Fibroblast of lung (primary cell): ENCODE results near the gene AADACL4. TPM values are rescaled to one million over a fixed set of nuclear protein-coding genes. Genes with fewer than 3 reads are reported as not detected.

ENCODE experiments used
- DNase-seq, 2 donors: peaks; one replicate each; pipeline versions ENCODE4 v3.0.0 to v3.0.0-alpha.2; 2010; ENCODE audit warnings: low read depth in 2 of 2
- H2AFZ ChIP-seq: 2 replicates; pipeline ENCODE4 v1.5.1; 2012; ENCODE audit warnings: low read length, control low read depth, inconsistent platforms
- H3K27ac ChIP-seq: 2 replicates; pipeline ENCODE4 v1.5.1; 2011; ENCODE audit warnings: low read length, control low read depth; ENCODE audit not compliant: insufficient read depth
- H3K27me3 ChIP-seq: 2 replicates; pipeline ENCODE4 v1.5.1; 2011; ENCODE audit warnings: mild to moderate bottlenecking, low read length; ENCODE audit not compliant: control insufficient read depth, insufficient read depth
- H3K36me3 ChIP-seq: 2 replicates; pipeline ENCODE4 v1.5.1; 2011; ENCODE audit warnings: low read length; ENCODE audit not compliant: control insufficient read depth, insufficient read depth
- H3K4me1 ChIP-seq: 2 replicates; pipeline ENCODE4 v1.5.1; 2011; ENCODE audit warnings: low read length; ENCODE audit not compliant: control insufficient read depth, insufficient read depth; ENCODE audit errors: extremely low read depth
- H3K4me2 ChIP-seq: 2 replicates; pipeline ENCODE4 v1.5.1; 2011; ENCODE audit warnings: low read length, control low read depth; ENCODE audit not compliant: insufficient read depth; ENCODE audit errors: extremely low read depth
- H3K4me3 ChIP-seq, 4 experiments: fragments of 200-600 bp in 1 of 4; sonication (generic) in 1 of 4; replicated peaks in 1 of 4; 2 replicates each; pipeline ENCODE4 v1.5.1; 2011 to 2016; ENCODE audit warnings: low read length in 4 of 4, low read depth in 3 of 4, mild to moderate bottlenecking in 3 of 4, control low read depth in 2 of 4, inconsistent platforms in 1 of 4, mixed read lengths in 1 of 4; ENCODE audit not compliant: insufficient read depth in 1 of 4; ENCODE audit errors: control extremely low read depth in 1 of 4
- H3K79me2 ChIP-seq: 2 replicates; pipeline ENCODE4 v1.5.1; 2012; ENCODE audit warnings: mild to moderate bottlenecking, low read length, inconsistent platforms; ENCODE audit not compliant: control insufficient read depth, insufficient read depth
- H3K9ac ChIP-seq: 2 replicates; pipeline ENCODE4 v1.5.1; 2011; ENCODE audit warnings: mild to moderate bottlenecking, low read length, control low read depth; ENCODE audit not compliant: insufficient read depth
- H3K9me3 ChIP-seq: 2 replicates; pipeline ENCODE4 v1.5.1; 2012; ENCODE audit warnings: low read depth, low read length; ENCODE audit not compliant: control insufficient read depth, insufficient read depth
- H4K20me1 ChIP-seq: 2 replicates; pipeline ENCODE4 v1.5.1; 2011; ENCODE audit warnings: low read length; ENCODE audit not compliant: control insufficient read depth, insufficient read depth; ENCODE audit errors: extremely low read depth
- EZH2 ChIP-seq: IDR thresholded peaks from 2 replicates; pipeline ENCODE4 v1.5.1; 2012; ENCODE audit warnings: low read length, control low read depth, mild to moderate bottlenecking; ENCODE audit errors: missing control alignments
- polyA plus RNA-seq, 2 donors: library from polyadenylated mRNA; depleted of rRNA in 1 of 2; stranded (reverse) in 1 of 2; unstranded in 1 of 2; fragments of >200 nt; gene quantifications; 2 replicates each; pipeline ENCODE4 v1.2.1, GENCODE V29; 2011 to 2012; ENCODE audit warnings: missing spikeins in 1 of 2
- total RNA-seq: library from RNA; depleted of rRNA; stranded (reverse); fragments of >200 nt; gene quantifications from 2 replicates; pipeline ENCODE4 v1.2.1, GENCODE V29; 2014
- TF ChIP-seq, protein P1 (sequence below), 2 donors: IDR thresholded peaks in 1 of 2; conservative IDR thresholded peaks in 1 of 2; 1 replicate in 1 of 2; 2 replicates in 1 of 2; pipeline ENCODE4 v1.5.1; 2011 to 2012; ENCODE audit warnings: low read length in 2 of 2, control low read depth in 1 of 2, inconsistent platforms in 1 of 2, low read depth in 1 of 2, mild to moderate bottlenecking in 1 of 2

AADACL4 gene
- total and polyA plus RNA-seq, 2 donors (not counting 1 experiment from before 2014, with no cell fraction given), result not detected

DNA sequence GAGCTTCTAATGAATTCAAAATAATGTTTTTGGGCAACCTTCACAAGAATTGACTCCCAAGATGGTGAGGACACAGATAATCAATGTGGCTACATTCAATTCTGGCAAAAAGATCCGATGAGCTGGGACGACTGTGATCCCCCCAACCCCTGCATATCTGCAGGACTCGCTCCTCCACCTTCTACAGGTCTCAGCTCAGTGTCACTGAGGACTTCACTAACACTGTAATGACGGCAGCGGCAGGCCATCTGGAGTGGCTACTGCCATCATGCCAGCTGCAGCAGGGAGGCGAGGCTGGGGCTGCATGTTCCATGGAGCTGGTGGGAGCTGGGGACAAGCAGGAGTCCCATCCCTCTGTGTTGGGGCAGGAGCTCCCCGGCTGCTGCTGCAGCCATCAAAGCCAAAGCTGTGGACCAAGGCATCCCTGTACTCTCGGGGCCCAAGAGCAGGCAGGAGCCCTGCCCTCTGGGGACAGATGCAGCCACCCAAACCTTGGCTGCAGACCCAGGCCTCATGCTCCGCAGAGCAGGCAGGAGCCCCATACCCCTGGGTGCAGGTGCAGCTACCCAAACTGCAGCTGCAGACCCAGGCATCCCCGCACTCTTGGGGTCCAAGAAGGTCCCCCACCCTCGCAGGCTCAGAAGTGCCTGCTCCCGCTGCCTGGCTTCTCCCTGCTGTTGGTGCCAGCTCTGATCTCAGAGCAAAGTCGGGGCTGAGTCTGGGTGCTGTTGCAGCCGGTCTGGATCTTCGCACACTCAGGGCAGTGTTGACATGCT, 13.7 kb upstream of the AADACL4 start:
- Histone ChIP-seq H3K27ac (no peak overlapping the region), H3K27me3 (peaks cover 8% of the 10 kb centered on the region), H3K4me3 (no peak overlapping the region), H3K4me1 (no peaks in the 10 kb centered on the region), H3K9ac (no peak overlapping the region), H2AFZ (no peak overlapping the region), H3K4me2 (no peak overlapping the region), H3K79me2 (no peaks in the 10 kb centered on the region), H4K20me1 (no peaks in the 10 kb centered on the region), H3K9me3 (no peaks in the 10 kb centered on the region), H3K36me3 (no peaks in the 10 kb centered on the region)
- no peak for TF ChIP-seq EZH2
- TF ChIP-seq, protein P1, sequence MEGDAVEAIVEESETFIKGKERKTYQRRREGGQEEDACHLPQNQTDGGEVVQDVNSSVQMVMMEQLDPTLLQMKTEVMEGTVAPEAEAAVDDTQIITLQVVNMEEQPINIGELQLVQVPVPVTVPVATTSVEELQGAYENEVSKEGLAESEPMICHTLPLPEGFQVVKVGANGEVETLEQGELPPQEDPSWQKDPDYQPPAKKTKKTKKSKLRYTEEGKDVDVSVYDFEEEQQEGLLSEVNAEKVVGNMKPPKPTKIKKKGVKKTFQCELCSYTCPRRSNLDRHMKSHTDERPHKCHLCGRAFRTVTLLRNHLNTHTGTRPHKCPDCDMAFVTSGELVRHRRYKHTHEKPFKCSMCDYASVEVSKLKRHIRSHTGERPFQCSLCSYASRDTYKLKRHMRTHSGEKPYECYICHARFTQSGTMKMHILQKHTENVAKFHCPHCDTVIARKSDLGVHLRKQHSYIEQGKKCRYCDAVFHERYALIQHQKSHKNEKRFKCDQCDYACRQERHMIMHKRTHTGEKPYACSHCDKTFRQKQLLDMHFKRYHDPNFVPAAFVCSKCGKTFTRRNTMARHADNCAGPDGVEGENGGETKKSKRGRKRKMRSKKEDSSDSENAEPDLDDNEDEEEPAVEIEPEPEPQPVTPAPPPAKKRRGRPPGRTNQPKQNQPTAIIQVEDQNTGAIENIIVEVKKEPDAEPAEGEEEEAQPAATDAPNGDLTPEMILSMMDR (conservative IDR thresholded peaks at IDR 0.05 in 1 of 2, IDR thresholded peaks at IDR 0.05 in 1 of 2; ENCODE audit: low read depth in 1 of 2, low read length in 2 of 2), result no peak
- DNase-seq, result no peak

DNA sequence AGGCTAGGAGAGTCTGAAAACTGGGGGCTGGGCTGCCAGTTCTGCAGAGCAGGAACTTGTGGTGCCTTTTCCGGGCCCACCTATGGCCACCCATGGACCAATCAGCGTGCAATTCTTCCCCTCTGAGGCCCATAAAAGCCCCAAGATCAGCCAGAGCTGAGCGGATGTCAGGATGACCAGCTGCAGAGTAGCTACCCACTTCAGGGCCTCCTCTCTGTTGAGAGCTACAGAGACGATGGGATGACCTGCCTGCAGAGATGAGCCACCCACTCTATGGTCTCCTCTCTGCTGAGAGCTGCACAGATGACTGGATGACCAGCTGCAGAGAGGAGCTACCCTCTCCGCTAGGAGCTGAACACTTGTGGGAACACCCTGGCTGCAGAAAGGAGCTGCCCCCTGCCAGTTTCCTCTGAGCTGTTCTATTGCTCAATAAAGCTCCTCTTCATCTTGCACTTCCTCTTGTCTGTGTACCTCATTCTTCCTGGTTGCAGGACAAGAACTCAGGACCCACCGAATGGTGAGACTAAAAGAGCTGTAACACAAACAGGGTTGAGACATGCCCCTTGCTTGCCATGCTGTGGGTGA, 12.8 kb upstream of the AADACL4 start:
- no peak overlapping the region for H3K9ac ChIP-seq
- no peak for DNase-seq
- H3K9me3 ChIP-seq, result no peaks in the 10 kb centered on the region
- H3K27ac ChIP-seq, result no peak overlapping the region
- H4K20me1 ChIP-seq, result no peaks in the 10 kb centered on the region
- no peak overlapping the region for H2AFZ ChIP-seq
- no peak overlapping the region for H3K4me3 ChIP-seq
- H3K36me3 ChIP-seq, result no peaks in the 10 kb centered on the region
- H3K4me1 ChIP-seq, result no peaks in the 10 kb centered on the region
- H3K4me2 ChIP-seq, result no peak overlapping the region
- H3K79me2 ChIP-seq, result no peaks in the 10 kb centered on the region
- no peak for TF ChIP-seq EZH2
- TF ChIP-seq, protein P1 (conservative IDR thresholded peaks at IDR 0.05 in 1 of 2, IDR thresholded peaks at IDR 0.05 in 1 of 2; ENCODE audit: low read depth in 1 of 2, low read length in 2 of 2), result no peak
- peaks cover 8% of the 10 kb centered on the region for H3K27me3 ChIP-seq

DNA sequence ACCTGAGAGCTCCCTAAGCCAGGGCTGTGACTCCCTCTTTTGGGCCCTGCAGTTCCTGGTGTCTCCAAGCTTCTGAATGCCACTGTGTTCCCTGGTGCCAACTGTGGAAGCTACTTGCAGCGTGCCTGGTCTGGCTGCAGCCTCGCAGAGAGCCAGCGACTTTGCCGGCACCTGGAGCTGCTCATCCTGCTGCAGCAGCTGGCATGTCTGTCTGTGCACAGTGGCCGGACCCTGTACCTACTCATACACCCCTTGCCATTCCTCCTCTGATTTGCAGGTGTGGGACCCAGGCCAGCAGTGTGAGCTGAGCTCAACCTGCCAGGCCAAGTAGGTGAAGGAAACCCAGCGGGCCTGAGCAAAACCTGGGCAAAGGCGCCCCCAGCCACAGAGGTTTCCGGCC, 12.3 kb upstream of the AADACL4 start:
- H3K4me1 ChIP-seq, result no peaks in the 10 kb centered on the region
- no peak for DNase-seq
- no peaks in the 10 kb centered on the region for H4K20me1 ChIP-seq
- H3K27me3 ChIP-seq, result peaks cover 8% of the 10 kb centered on the region
- no peak overlapping the region for H3K4me2 ChIP-seq
- no peaks in the 10 kb centered on the region for H3K79me2 ChIP-seq
- H2AFZ ChIP-seq, result no peak overlapping the region
- no peak overlapping the region for H3K27ac ChIP-seq
- H3K9ac ChIP-seq, result no peak overlapping the region
- no peaks in the 10 kb centered on the region for H3K9me3 ChIP-seq
- TF ChIP-seq, protein P1 (conservative IDR thresholded peaks at IDR 0.05 in 1 of 2, IDR thresholded peaks at IDR 0.05 in 1 of 2; ENCODE audit: low read depth in 1 of 2, low read length in 2 of 2), result no peak
- no peak for TF ChIP-seq EZH2
- H3K36me3 ChIP-seq, result no peaks in the 10 kb centered on the region
- H3K4me3 ChIP-seq, result no peak overlapping the region
